K562 (cell line): ENCODE results near the gene RIT1. TPM values are rescaled to one million over a fixed set of nuclear protein-coding genes. Genes with fewer than 3 reads are reported as not detected.

Source experiments
- ARID2 ChIP-seq: fragments of 450-650 bp; IDR thresholded peaks from 2 replicates; pipeline ENCODE4 v1.6.1; 2017; ENCODE audit warnings: antibody characterized with exemption, mild to moderate bottlenecking
- EHMT2 ChIP-seq: fragments of 450-650 bp; IDR thresholded peaks from 2 replicates; pipeline ENCODE4 v1.6.1; 2018; ENCODE audit warnings: antibody characterized with exemption
- GTF2E2 ChIP-seq: fragments of 200-800 bp; sonication (Bioruptor generic); IDR thresholded peaks from 2 replicates; pipeline ENCODE4 v1.6.1; 2016; ENCODE audit warnings: missing genetic modification characterization, missing compliant biosample characterization
- KDM2B ChIP-seq: fragments of 250-450 bp; sonication (Bioruptor Pico); IDR thresholded peaks from 2 replicates; pipeline ENCODE4 v1.8.0; 2021; ENCODE audit warnings: mild to moderate bottlenecking, moderate library complexity
- KLF6 ChIP-seq: fragments of 250-450 bp; sonication (Bioruptor Pico); IDR thresholded peaks from 2 replicates; pipeline ENCODE4 v1.4.0; 2020; ENCODE audit warnings: mild to moderate bottlenecking, moderate library complexity, borderline replicate concordance
- MAFK ChIP-seq: IDR thresholded peaks from 2 replicates; pipeline ENCODE4 v1.6.1; 2011; ENCODE audit warnings: low read length, improper control_type of control experiment
- MLLT1 ChIP-seq, 2 experiments: fragments of 450-650 bp; IDR thresholded peaks; 2 replicates each; pipeline ENCODE4 v1.6.1; 2016
- NFIX ChIP-seq: fragments of 250-450 bp; sonication (Bioruptor Pico); IDR thresholded peaks from 2 replicates; pipeline ENCODE4 v1.4.0; 2020; ENCODE audit warnings: low read depth, mild to moderate bottlenecking, moderate library complexity
- NFRKB ChIP-seq: fragments of 450-650 bp; IDR thresholded peaks from 2 replicates; pipeline ENCODE4 v1.6.1; 2016; ENCODE audit warnings: low read depth
- SNRNP70 ChIP-seq: fragments of 200-400 bp; formaldehyde crosslinking; optimal IDR thresholded peaks from 2 replicates; pipeline ENCODE3; 2017; ENCODE audit warnings: low read depth, low read length
- TRIM24 ChIP-seq, 2 experiments: fragments of 450-650 bp; IDR thresholded peaks; 2 replicates each; pipeline ENCODE4 v1.6.1; 2016
- XRCC4 ChIP-seq: IDR thresholded peaks from one replicate; pipeline ENCODE4 v1.6.1; 2011; ENCODE audit not compliant: insufficient read depth, insufficient read length; ENCODE audit errors: extremely low read depth
- ZBTB2 ChIP-seq: fragments of 450-650 bp; IDR thresholded peaks from 2 replicates; pipeline ENCODE4 v1.6.1; 2016; ENCODE audit warnings: antibody characterized with exemption
- ZEB2 ChIP-seq: fragments of 450-650 bp; IDR thresholded peaks from 2 replicates; pipeline ENCODE4 v1.6.1; 2016
- ZNF212 ChIP-seq: fragments of 450-650 bp; formaldehyde crosslinking; IDR thresholded peaks from 2 replicates; pipeline ENCODE4 v1.4.0; 2020; ENCODE audit warnings: mild to moderate bottlenecking
- ZNF324 ChIP-seq: fragments of 250-450 bp; sonication (Bioruptor Pico); IDR thresholded peaks from 2 replicates; pipeline ENCODE4 v1.4.0; 2020; ENCODE audit warnings: mild to moderate bottlenecking
- polyA plus RNA-seq, 8 experiments: library from polyadenylated mRNA; depleted of rRNA in 4 of 8; stranded (reverse) in 5 of 8; unstranded in 3 of 8; fragments of >200 nt; fragmentation: Nextera tagmentation in 2 of 8; fragmentation: Illumina TruSeq in 1 of 8; extraction: Ambion mirVana in 2 of 8; extraction: Trizol in 1 of 8; gene quantifications; 2 replicates each; pipeline versions ENCODE4 v1.2.1 to v1.2.3, GENCODE V29; 2011 to 2014; ENCODE audit warnings: inconsistent platforms in 1 of 8, missing spikeins in 1 of 8
- total RNA-seq, 7 experiments: library from RNA; depleted of rRNA in 6 of 7; stranded (reverse); fragments of >200 nt in 6 of 7; fragmentation: Illumina TruSeq in 2 of 7; extraction: Trizol in 2 of 7; gene quantifications; 2 replicates each; pipeline versions ENCODE4 v1.2.1 to v1.2.3, GENCODE V29; 2011 to 2021; ENCODE audit warnings: low replicate concordance in 1 of 7
- TF ChIP-seq, protein P1 (sequence below), 2 experiments: fragments of 250-450 bp in 1 of 2; fragments of 450-650 bp in 1 of 2; sonication (Bioruptor Pico) in 1 of 2; IDR thresholded peaks; 2 replicates each; pipeline versions ENCODE4 v1.6.1 to v1.8.0; 2016 to 2021; ENCODE audit warnings: mild to moderate bottlenecking in 2 of 2, moderate library complexity in 2 of 2, missing compliant biosample characterization in 1 of 2, missing genetic modification characterization in 1 of 2
- TF ChIP-seq, protein P2 (sequence below), 3 experiments: IDR thresholded peaks in 2 of 3; conservative IDR thresholded peaks in 1 of 3; 2 replicates each; pipeline ENCODE4 v1.5.1; 2011 to 2012; ENCODE audit warnings: low read length in 3 of 3, mild to moderate bottlenecking in 3 of 3, control low read depth in 2 of 3, improper control_type of control experiment in 1 of 3, inconsistent platforms in 1 of 3, low read depth in 1 of 3, mixed read lengths in 1 of 3, moderate library complexity in 1 of 3; ENCODE audit not compliant: insufficient read depth in 2 of 3
- TF ChIP-seq, protein P3 (sequence below): fragments of 450-650 bp; IDR thresholded peaks from 2 replicates; pipeline ENCODE4 v1.6.1; 2018; ENCODE audit not compliant: partially characterized antibody

The RIT1 gene
- total and polyA plus RNA-seq, 9 of the 15 experiments (the other 6 are each of a cell fraction or from before 2014, with no cell fraction given): 13.5 to 57.6 (median 22.9) TPM

- TF ChIP-seq, protein P1, sequence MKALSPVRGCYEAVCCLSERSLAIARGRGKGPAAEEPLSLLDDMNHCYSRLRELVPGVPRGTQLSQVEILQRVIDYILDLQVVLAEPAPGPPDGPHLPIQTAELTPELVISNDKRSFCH (CRISPR knock-in tag; IDR thresholded peaks at IDR 0.05): no peak
- TF ChIP-seq, protein P1 (tag; IDR thresholded peaks at IDR 0.05): peak; percentile 36
- no peak for TF ChIP-seq NFIX
- TF ChIP-seq ZNF212 (CRISPR knock-in tag): no peak
- peak; percentile 100 for TF ChIP-seq NFRKB
- TF ChIP-seq ZBTB2: peak; percentile 66; the same call in 1 of the 2 replicates
- no peak for TF ChIP-seq XRCC4
- TF ChIP-seq KLF6 (CRISPR knock-in tag): no peak
- TF ChIP-seq ZEB2: peak; percentile 10; the same call in 1 of the 2 replicates
- TF ChIP-seq, protein P2, sequence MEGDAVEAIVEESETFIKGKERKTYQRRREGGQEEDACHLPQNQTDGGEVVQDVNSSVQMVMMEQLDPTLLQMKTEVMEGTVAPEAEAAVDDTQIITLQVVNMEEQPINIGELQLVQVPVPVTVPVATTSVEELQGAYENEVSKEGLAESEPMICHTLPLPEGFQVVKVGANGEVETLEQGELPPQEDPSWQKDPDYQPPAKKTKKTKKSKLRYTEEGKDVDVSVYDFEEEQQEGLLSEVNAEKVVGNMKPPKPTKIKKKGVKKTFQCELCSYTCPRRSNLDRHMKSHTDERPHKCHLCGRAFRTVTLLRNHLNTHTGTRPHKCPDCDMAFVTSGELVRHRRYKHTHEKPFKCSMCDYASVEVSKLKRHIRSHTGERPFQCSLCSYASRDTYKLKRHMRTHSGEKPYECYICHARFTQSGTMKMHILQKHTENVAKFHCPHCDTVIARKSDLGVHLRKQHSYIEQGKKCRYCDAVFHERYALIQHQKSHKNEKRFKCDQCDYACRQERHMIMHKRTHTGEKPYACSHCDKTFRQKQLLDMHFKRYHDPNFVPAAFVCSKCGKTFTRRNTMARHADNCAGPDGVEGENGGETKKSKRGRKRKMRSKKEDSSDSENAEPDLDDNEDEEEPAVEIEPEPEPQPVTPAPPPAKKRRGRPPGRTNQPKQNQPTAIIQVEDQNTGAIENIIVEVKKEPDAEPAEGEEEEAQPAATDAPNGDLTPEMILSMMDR (IDR thresholded peaks at IDR 0.05 in 2 of 3, conservative IDR thresholded peaks at IDR 0.05 in 1 of 3; ENCODE audit: insufficient read depth in 2 of 3, low read depth in 1 of 3, low read length in 3 of 3): peak in 2 of 3 experiments; percentile 5 to 26; a peak in 2 of 6 replicates
- TF ChIP-seq EHMT2: no peak
- TF ChIP-seq ZNF324 (CRISPR knock-in tag): 0 out of 2 replicates have a peak, but pooled peaks have one; percentile 24
- peak; percentile 62 to 82 for TF ChIP-seq MLLT1 (IDR thresholded peaks at IDR 0.05)
- no peak for TF ChIP-seq KDM2B (CRISPR knock-in tag)
- peak; percentile 52 for TF ChIP-seq MAFK
- TF ChIP-seq SNRNP70: no peak
- TF ChIP-seq, protein P3, sequence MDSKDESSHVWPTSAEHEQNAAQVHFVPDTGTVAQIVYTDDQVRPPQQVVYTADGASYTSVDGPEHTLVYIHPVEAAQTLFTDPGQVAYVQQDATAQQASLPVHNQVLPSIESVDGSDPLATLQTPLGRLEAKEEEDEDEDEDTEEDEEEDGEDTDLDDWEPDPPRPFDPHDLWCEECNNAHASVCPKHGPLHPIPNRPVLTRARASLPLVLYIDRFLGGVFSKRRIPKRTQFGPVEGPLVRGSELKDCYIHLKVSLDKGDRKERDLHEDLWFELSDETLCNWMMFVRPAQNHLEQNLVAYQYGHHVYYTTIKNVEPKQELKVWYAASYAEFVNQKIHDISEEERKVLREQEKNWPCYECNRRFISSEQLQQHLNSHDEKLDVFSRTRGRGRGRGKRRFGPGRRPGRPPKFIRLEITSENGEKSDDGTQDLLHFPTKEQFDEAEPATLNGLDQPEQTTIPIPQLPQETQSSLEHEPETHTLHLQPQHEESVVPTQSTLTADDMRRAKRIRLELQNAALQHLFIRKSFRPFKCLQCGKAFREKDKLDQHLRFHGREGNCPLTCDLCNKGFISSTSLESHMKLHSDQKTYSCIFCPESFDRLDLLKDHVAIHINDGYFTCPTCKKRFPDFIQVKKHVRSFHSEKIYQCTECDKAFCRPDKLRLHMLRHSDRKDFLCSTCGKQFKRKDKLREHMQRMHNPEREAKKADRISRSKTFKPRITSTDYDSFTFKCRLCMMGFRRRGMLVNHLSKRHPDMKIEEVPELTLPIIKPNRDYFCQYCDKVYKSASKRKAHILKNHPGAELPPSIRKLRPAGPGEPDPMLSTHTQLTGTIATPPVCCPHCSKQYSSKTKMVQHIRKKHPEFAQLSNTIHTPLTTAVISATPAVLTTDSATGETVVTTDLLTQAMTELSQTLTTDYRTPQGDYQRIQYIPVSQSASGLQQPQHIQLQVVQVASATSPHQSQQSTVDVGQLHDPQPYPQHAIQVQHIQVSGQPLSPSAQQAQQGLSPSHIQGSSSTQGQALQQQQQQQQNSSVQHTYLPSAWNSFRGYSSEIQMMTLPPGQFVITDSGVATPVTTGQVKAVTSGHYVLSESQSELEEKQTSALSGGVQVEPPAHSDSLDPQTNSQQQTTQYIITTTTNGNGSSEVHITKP: peak; percentile 10
- no peak; a peak in 1 of 4 replicates for TF ChIP-seq TRIM24 (IDR thresholded peaks at IDR 0.05)
- no peak for TF ChIP-seq ARID2
- peak; percentile 89; the same call in 1 of the 2 replicates for TF ChIP-seq GTF2E2 (tag)
Measured at GRCh38 chr1:155934097-155934935, 23.2 kb upstream of the RIT1 start, which contains the start of gene KHDC4 (continued).
